Activated naive CD8-positive, alpha-beta T cell treated with anti-CD3 and anti-CD28 coated beads, Interleukin-2, amount 10 ng/mL, durations not matched to agents 7 days and 5 days (primary cell): ENCODE data around the gene CPSF4L. TPM values are rescaled to one million over a fixed set of nuclear protein-coding genes. Genes with fewer than 3 reads are reported as not detected.

Experiments used
- ATAC-seq: fragments of 150-1000 bp; cut with Tn5 transposase; one replicate; pipeline ENCODE4 v1.10.0; 2021; ENCODE audit warnings: low read depth, moderate library complexity
- POLR2A ChIA-PET: fragments of 350-600 bp; sonication (Branson Sonifier 250); formaldehyde crosslinking; loops from one replicate; lab custom pipeline; 2021; ENCODE audit warnings: antibody characterized with exemption; lab: Charles Lee
- DNase-seq: peaks from one replicate; pipeline ENCODE4 v3.0.0; 2021
- H3K27ac Mint-ChIP-seq: one replicate; pipeline ENCODE4 v1.8.0; 2022; ENCODE audit warnings: mild to moderate bottlenecking, mixed read lengths
- H3K27me3 Mint-ChIP-seq: one replicate; pipeline ENCODE4 v1.8.0; 2022; ENCODE audit warnings: mild to moderate bottlenecking, moderate library complexity, mixed read lengths
- H3K36me3 Mint-ChIP-seq: one replicate; pipeline ENCODE4 v1.8.0; 2021; ENCODE audit warnings: mild to moderate bottlenecking, mixed read lengths
- H3K4me1 Mint-ChIP-seq: one replicate; pipeline ENCODE4 v1.8.0; 2021; ENCODE audit warnings: mixed read lengths
- H3K4me3 Mint-ChIP-seq: one replicate; pipeline ENCODE4 v1.8.0; 2022; ENCODE audit warnings: mild to moderate bottlenecking, moderate library complexity, mixed read lengths
- H3K9me3 Mint-ChIP-seq: one replicate; pipeline ENCODE4 v1.8.0; 2021; ENCODE audit warnings: mixed read lengths
- total RNA-seq, 2 experiments: library from RNA; stranded (reverse); gene quantifications; one replicate each; pipeline ENCODE4 v1.2.3, GENCODE V29; 2021

Gene CPSF4L
- total RNA-seq, 2 experiments from 2014 or later: not detected

GRCh38 chr17:73209436-73209835 lies 52.2 kb downstream of the CPSF4L start:
- H3K9me3 Mint-ChIP-seq: no peaks in the 10 kb centered on the region
- H3K27ac Mint-ChIP-seq: no peak overlapping the region
- H3K4me3 Mint-ChIP-seq: no peak overlapping the region
- no peak for DNase-seq
- no peaks in the 10 kb centered on the region for H3K27me3 Mint-ChIP-seq
- H3K4me1 Mint-ChIP-seq: peaks cover 21% of the 10 kb centered on the region
- H3K36me3 Mint-ChIP-seq: peaks cover 12% of the 10 kb centered on the region
- POLR2A ChIA-PET: interaction anchor here (1.5 kb wide), 1 partner anchor 23 kb away, joined by 4 read pairs; a partner anchor contains a TSS
- no peak for ATAC-seq

GRCh38 chr17:73208139-73208827 lies 53.4 kb downstream of the CPSF4L start:
- H3K4me3 Mint-ChIP-seq: no peak overlapping the region
- no peaks in the 10 kb centered on the region for H3K27me3 Mint-ChIP-seq
- peaks cover 30% of the 10 kb centered on the region for H3K4me1 Mint-ChIP-seq
- no peaks in the 10 kb centered on the region for H3K9me3 Mint-ChIP-seq
- POLR2A ChIA-PET: interaction anchor here (0.5 to 1.5 kb wide), 2 partner anchors 22 to 24 kb away, joined by 3 to 4 read pairs; a partner anchor contains a TSS
- H3K27ac Mint-ChIP-seq: no peak overlapping the region
- no peak for DNase-seq
- peaks cover 12% of the 10 kb centered on the region for H3K36me3 Mint-ChIP-seq
- ATAC-seq: no peak

GRCh38 chr17:73205459-73205961 lies 56.2 kb downstream of the CPSF4L start:
- no peaks in the 10 kb centered on the region for H3K9me3 Mint-ChIP-seq
- H3K27ac Mint-ChIP-seq: peak overlapping the region; percentile 42
- no peak for ATAC-seq

GRCh38 chr17:73203788-73204479 lies 57.7 kb downstream of the CPSF4L start:
- peak; percentile 62 for DNase-seq
- no peaks in the 10 kb centered on the region for H3K27me3 Mint-ChIP-seq
- peak; percentile 88 for ATAC-seq
- H3K4me1 Mint-ChIP-seq: peaks cover 33% of the 10 kb centered on the region
- POLR2A ChIA-PET: interaction anchor here (1.3 to 4.0 kb wide), 2 partner anchors 10 to 28 kb away, joined by 4 to 21 read pairs; a partner anchor contains a TSS
- peak overlapping the region; percentile 49 for H3K4me3 Mint-ChIP-seq
- H3K36me3 Mint-ChIP-seq: peaks cover 36% of the 10 kb centered on the region
- no peaks in the 10 kb centered on the region for H3K9me3 Mint-ChIP-seq
- H3K27ac Mint-ChIP-seq: peak overlapping the region; percentile 78

More at GRCh38 chr17:73205459-73205961, 56.2 kb downstream of the CPSF4L start:
- Mint-ChIP-seq H3K4me1 (peaks cover 33% of the 10 kb centered on the region), H3K36me3 (peaks cover 23% of the 10 kb centered on the region), H3K27me3 (no peaks in the 10 kb centered on the region), H3K4me3 (peak overlapping the region; percentile 16)
- DNase-seq: no peak
- POLR2A ChIA-PET: interaction anchor here (0.6 kb wide), 1 partner anchor 9 kb away, joined by 3 read pairs; no protein-coding TSS in a partner anchor

- peaks cover 33% of the 10 kb centered on the region for H3K4me1 Mint-ChIP-seq
- peak overlapping the region; percentile 78 for H3K27ac Mint-ChIP-seq
- ATAC-seq: peak; percentile 68
- no peaks in the 10 kb centered on the region for H3K27me3 Mint-ChIP-seq
- H3K36me3 Mint-ChIP-seq: peaks cover 40% of the 10 kb centered on the region
- POLR2A ChIA-PET: interaction anchor here (1.3 to 4.0 kb wide), 2 partner anchors 9 to 29 kb away, joined by 4 to 21 read pairs; a partner anchor contains a TSS
- no peaks in the 10 kb centered on the region for H3K9me3 Mint-ChIP-seq
- DNase-seq: no peak
- H3K4me3 Mint-ChIP-seq: peak overlapping the region; percentile 49
Measured at GRCh38 chr17:73203135-73203787, 58.4 kb downstream of the CPSF4L start.

GRCh38 chr17:73201215-73202069 lies 60.2 kb downstream of the CPSF4L start:
- H3K36me3 Mint-ChIP-seq: peaks cover 45% of the 10 kb centered on the region
- ATAC-seq (no peak), DNase-seq (no peak)
- H3K9me3 Mint-ChIP-seq: no peaks in the 10 kb centered on the region
- POLR2A ChIA-PET: interaction anchor here (1.1 to 4.0 kb wide), 3 partner anchors 8 to 482 kb away, joined by 4 to 21 read pairs (median 4); partner anchors contain the start of gene COG1
- no peak overlapping the region for H3K27ac Mint-ChIP-seq
- peaks cover 32% of the 10 kb centered on the region for H3K4me1 Mint-ChIP-seq
- H3K4me3 Mint-ChIP-seq: no peak overlapping the region
- H3K27me3 Mint-ChIP-seq: no peaks in the 10 kb centered on the region

DNA sequence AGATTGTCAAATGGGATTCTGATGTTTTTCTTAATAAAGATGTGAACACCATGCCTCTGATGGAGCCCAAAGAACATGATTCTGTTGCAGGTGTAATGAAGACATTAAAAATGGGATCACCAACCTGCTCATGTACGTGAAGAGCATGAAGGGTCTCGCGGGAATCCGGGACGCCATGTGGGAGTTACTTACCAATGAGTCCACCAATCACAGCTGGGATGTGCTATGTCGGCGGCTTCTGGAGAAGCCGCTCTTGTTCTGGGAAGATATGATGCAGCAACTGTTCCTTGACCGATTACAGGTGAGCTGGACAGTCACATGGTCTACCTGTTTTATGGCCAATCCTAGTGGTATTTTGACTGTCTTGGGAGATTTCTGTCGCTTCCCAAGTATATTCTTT lies 61.2 kb downstream of the CPSF4L start:
- H3K27ac Mint-ChIP-seq: no peak overlapping the region

DNA sequence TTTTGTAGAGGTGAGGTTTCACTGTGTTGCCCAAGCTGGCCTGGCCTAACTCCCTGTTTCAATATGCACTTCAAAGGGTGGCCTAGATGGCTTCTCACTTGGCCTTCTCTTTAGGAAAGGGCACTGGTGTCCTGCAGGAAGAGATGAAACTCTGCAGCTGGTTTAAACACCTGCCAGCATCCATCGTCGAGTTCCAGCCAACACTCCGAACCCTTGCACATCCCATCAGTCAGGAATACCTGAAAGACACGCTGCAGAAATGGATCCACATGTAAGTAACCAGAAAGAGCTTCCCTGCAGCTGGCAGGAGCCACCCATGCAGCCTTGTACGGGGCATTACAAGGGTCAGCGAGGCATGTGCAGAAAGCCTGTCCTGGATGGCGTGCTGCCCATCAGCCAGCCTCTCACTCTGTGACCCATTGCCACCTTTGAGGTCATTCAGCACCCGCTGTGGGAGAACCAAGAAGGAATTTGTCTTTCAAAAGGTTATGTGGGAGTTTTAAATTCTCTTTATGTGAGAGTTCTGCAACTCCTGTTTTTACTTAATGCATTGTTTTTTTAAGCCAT lies 61.8 kb downstream of the CPSF4L start:
- Mint-ChIP-seq H3K9me3 (no peaks in the 10 kb centered on the region), H3K27me3 (no peaks in the 10 kb centered on the region), H3K4me1 (peaks cover 27% of the 10 kb centered on the region), H3K4me3 (no peak overlapping the region), H3K36me3 (peaks cover 46% of the 10 kb centered on the region), H3K27ac (no peak overlapping the region)
- ATAC-seq (no peak), DNase-seq (no peak)
- POLR2A ChIA-PET: interaction anchor here (0.5 kb wide), 2 partner anchors 116 to 610 kb away, joined by 3 to 4 read pairs; no protein-coding TSS in a partner anchor

More for the DNA sequence above, 61.2 kb downstream of the CPSF4L start:
- DNase-seq (no peak), ATAC-seq (no peak)
- peaks cover 45% of the 10 kb centered on the region for H3K36me3 Mint-ChIP-seq
- peaks cover 33% of the 10 kb centered on the region for H3K4me1 Mint-ChIP-seq
- POLR2A ChIA-PET: interaction anchor here (4.0 kb wide), 1 partner anchor 32 kb away, joined by 21 read pairs; a partner anchor contains a TSS
- H3K4me3 Mint-ChIP-seq: no peak overlapping the region
- H3K27me3 Mint-ChIP-seq: no peaks in the 10 kb centered on the region
- H3K9me3 Mint-ChIP-seq: no peaks in the 10 kb centered on the region

DNA sequence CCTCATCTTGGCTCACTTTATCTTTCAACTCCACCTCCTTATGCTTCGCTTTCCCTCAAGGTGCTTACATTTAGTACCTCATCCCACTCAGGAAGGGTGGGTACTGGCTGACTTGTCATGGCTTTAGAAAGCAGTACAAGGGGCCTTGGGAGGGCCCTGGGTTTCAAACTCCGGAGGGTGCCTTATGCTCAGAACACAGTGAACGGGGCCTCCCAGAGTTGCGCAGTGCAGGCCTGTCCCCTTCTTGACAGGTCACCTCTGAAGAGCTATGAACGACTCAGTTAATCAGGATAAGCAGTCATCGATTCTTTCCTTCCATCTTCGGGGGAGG lies 62.8 kb downstream of the CPSF4L start:
- Mint-ChIP-seq H3K4me3 (no peak overlapping the region), H3K9me3 (no peaks in the 10 kb centered on the region), H3K27ac (no peak overlapping the region)

More for the DNA sequence above, 62.8 kb downstream of the CPSF4L start:
- ATAC-seq: no peak
- Mint-ChIP-seq H3K27me3 (no peaks in the 10 kb centered on the region), H3K36me3 (peaks cover 46% of the 10 kb centered on the region), H3K4me1 (peaks cover 21% of the 10 kb centered on the region)
- POLR2A ChIA-PET: no interaction called here
- DNase-seq: no peak

Other genes with a start within 250 kb of the CPSF4L start
- gene SLC39A11, start 169.2 kb downstream of the CPSF4L start, total RNA-seq: 10 to 100 TPM; 18.2 to 18.8 TPM
- not detected for gene SSTR2, start 96.9 kb downstream of the CPSF4L start, total RNA-seq
- 10 to 100 TPM; 51.8 to 53.7 TPM for gene COG1, start 68.8 kb downstream of the CPSF4L start, total RNA-seq
- gene CDC42EP4, start 50.1 kb upstream of the CPSF4L start, total RNA-seq: 1 to 10 TPM; 1.5 to 2.7 TPM